WERI-Rb-1 (cell line): ENCODE data around the gene IPP.

Source experiments
- DNase-seq: peaks from one replicate; pipeline ENCODE4 v3.0.0-alpha.2; 2020
- H3K27ac ChIP-seq: fragments of 250-450 bp; sonication (Bioruptor Pico); 2 replicates; pipeline ENCODE4 v1.5.1; 2020; ENCODE audit warnings: mild to moderate bottlenecking, moderate library complexity
- H3K27me3 ChIP-seq: fragments of 250-450 bp; sonication (Bioruptor Pico); 2 replicates; pipeline ENCODE4 v1.5.1; 2021; ENCODE audit warnings: mild to moderate bottlenecking, low read depth, moderate library complexity; ENCODE audit not compliant: insufficient read depth, severe bottlenecking
- H3K36me3 ChIP-seq: fragments of 250-450 bp; sonication (Bioruptor Pico); 2 replicates; pipeline ENCODE4 v1.5.1; 2020; ENCODE audit warnings: mild to moderate bottlenecking, moderate library complexity
- H3K4me3 ChIP-seq: 2 replicates; pipeline ENCODE4 v1.5.1; 2011; ENCODE audit warnings: low read depth, mild to moderate bottlenecking, control low read depth, low read length
- H3K9me3 ChIP-seq: fragments of 250-450 bp; sonication (Bioruptor Pico); 2 replicates; pipeline ENCODE4 v1.5.1; 2021; ENCODE audit warnings: mild to moderate bottlenecking, moderate library complexity; ENCODE audit not compliant: severe bottlenecking
- TF ChIP-seq, protein P1 (sequence below): IDR thresholded peaks from 2 replicates; pipeline ENCODE4 v1.5.1; 2011; ENCODE audit warnings: low read depth, mild to moderate bottlenecking, control low read depth, inconsistent platforms, low read length

IPP gene

GRCh38 chr1:45789601-45790000 lies 39.1 kb upstream of the IPP start:
- Histone ChIP-seq H3K27me3 (no peaks in the 10 kb centered on the region), H3K9me3 (no peaks in the 10 kb centered on the region), H3K27ac (no peak overlapping the region), H3K36me3 (no peaks in the 10 kb centered on the region), H3K4me3 (no peak overlapping the region)
- TF ChIP-seq, protein P1, sequence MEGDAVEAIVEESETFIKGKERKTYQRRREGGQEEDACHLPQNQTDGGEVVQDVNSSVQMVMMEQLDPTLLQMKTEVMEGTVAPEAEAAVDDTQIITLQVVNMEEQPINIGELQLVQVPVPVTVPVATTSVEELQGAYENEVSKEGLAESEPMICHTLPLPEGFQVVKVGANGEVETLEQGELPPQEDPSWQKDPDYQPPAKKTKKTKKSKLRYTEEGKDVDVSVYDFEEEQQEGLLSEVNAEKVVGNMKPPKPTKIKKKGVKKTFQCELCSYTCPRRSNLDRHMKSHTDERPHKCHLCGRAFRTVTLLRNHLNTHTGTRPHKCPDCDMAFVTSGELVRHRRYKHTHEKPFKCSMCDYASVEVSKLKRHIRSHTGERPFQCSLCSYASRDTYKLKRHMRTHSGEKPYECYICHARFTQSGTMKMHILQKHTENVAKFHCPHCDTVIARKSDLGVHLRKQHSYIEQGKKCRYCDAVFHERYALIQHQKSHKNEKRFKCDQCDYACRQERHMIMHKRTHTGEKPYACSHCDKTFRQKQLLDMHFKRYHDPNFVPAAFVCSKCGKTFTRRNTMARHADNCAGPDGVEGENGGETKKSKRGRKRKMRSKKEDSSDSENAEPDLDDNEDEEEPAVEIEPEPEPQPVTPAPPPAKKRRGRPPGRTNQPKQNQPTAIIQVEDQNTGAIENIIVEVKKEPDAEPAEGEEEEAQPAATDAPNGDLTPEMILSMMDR = no peak
- no peak for DNase-seq

DNA sequence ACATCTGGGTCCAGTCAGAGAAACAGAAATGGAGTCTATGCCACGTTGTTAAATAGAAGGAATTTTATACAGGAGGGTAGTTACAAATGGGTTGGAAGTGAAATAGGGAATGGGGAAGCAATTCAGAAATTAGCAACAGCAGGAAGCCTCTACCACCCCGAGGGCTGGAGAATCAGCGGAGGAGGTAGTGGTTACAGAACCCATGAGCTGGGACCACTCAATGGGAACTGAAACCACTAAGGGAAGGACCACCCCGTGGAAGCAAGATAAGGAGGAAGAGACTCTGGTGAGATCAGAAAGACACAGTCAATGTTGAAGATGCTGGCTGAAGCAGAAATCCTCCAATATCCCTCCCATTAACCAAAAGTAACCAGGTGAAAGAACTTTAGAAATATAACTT lies 37.5 kb upstream of the IPP start:
- Histone ChIP-seq H3K27ac (no peak overlapping the region), H3K9me3 (no peaks in the 10 kb centered on the region), H3K27me3 (no peaks in the 10 kb centered on the region), H3K4me3 (no peak overlapping the region), H3K36me3 (no peaks in the 10 kb centered on the region)
- no peak for DNase-seq
- TF ChIP-seq, protein P1 = no peak

DNA sequence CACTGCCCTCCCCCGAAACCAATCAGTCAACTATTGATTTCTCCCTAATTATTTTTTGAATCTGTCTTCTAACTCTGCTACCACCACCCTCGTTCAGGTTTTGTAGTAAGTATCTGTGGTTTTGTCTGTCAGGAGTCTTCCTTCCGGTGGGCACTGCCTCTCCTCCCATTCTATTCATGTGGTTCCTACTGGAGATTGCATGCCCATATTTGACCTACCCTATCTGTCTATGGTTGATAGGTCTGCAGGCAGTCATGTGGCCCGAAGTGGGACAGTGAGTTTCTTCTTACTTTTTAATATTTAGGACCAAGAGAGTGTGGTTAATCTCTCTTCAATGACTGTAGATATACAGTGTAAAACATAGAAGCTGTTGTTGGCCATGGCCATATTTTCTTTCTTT lies 35.1 kb upstream of the IPP start:
- no peak for DNase-seq
- no peaks in the 10 kb centered on the region for H3K36me3 ChIP-seq
- no peaks in the 10 kb centered on the region for H3K27me3 ChIP-seq
- no peaks in the 10 kb centered on the region for H3K9me3 ChIP-seq
- H3K27ac ChIP-seq = no peak overlapping the region
- H3K4me3 ChIP-seq = no peak overlapping the region
- TF ChIP-seq, protein P1 = no peak

DNA sequence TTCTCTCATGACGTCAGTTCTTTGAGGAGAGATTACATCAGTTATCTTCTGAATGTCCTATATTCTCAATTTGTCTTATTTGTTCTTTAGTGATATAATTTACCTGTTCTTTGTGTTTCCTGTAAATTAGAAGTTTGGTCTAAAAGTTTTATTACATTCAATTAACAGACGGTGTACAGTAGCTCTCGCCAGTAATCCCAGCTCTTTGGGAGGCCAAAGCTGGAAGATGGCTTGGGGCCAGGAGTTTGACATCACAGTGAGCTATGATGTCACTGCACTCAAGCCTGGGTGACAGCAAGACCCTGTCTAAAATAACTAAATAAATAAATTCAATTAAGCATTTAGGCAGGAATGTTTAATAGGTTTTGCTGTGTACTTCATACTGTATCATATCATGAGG lies 25.3 kb upstream of the IPP start:
- no peaks in the 10 kb centered on the region for H3K36me3 ChIP-seq
- no peaks in the 10 kb centered on the region for H3K27me3 ChIP-seq
- no peak for DNase-seq
- H3K27ac ChIP-seq = no peak overlapping the region
- no peaks in the 10 kb centered on the region for H3K9me3 ChIP-seq
- TF ChIP-seq, protein P1 = no peak
- no peak overlapping the region for H3K4me3 ChIP-seq

DNA sequence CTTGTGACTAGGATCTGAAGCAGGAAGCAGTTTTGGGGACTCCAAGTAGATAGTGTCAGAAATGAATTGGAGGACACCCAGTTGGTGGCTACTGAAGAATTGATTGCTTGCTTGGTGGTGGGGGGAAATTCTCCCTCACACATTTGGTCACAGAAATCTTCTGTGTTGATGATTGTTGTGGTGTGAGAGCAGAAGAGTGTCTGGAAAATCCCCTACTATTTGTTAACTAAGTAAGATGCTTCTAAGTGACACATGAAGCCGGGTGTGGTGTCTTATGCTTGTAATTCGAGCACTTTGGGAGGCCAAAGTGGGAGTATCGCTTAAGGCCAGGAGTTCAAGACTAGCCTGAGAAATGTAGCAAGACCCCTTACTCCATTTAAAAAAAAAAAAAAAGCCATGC lies 22.5 kb upstream of the IPP start:
- Histone ChIP-seq H3K27ac (no peak overlapping the region), H3K27me3 (no peaks in the 10 kb centered on the region), H3K4me3 (no peak overlapping the region), H3K9me3 (no peaks in the 10 kb centered on the region), H3K36me3 (no peaks in the 10 kb centered on the region)
- TF ChIP-seq, protein P1 = no peak
- DNase-seq = no peak

DNA sequence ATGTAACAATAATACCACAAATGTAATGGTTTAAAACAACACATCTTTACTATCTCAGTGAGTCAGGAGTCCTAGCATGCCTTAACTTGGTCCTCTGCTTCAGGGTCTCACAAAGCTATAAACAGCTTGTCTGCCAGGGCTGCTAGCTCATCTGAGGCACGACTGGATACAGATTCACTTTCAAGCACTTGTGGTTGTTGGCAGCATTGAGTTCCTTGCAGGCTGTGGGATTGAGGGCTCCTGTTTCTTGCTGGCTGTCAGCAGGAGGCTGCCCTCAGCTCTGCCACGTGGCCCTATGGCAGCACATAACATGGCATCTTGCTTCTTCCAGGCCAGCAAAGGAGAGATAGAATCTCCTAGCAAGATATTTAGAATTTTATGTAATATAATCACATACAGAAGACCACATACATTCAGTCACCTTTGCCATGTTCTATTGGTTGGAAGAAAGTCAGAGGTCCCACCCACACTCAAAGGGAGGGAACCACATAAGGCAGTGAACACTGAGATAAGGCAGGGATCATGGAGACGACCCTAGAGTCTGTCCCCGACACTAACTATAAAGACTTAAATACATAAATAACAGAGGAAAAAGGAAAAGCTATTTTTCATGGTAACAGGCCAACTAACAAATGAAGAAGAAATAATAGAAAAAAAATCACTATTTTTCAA lies 18.9 kb upstream of the IPP start:
- no peaks in the 10 kb centered on the region for H3K9me3 ChIP-seq
- no peak overlapping the region for H3K4me3 ChIP-seq
- TF ChIP-seq, protein P1 = no peak
- no peaks in the 10 kb centered on the region for H3K36me3 ChIP-seq
- no peak for DNase-seq
- no peak overlapping the region for H3K27ac ChIP-seq
- no peaks in the 10 kb centered on the region for H3K27me3 ChIP-seq
